Ovary (tissue), 9 donors: Measurements from ENCODE around the gene PPM1M. TPM values are rescaled to one million over a fixed set of nuclear protein-coding genes. Genes with fewer than 3 reads are reported as not detected.
A peak's percentile ranks its signal among the peaks of the same experiment; 100 is the strongest.

Experiments
- DNase-seq, 5 donors: peaks; one replicate each; pipeline ENCODE4 v3.0.0-alpha.2; 2019 to 2020
- H3K27ac ChIP-seq, 2 donors: fragments of 200-600 bp; one replicate each; pipeline versions ENCODE4 v1.5.1 to v1.8.0; 2019 to 2022
- H3K27me3 ChIP-seq: fragments of 200-600 bp; one replicate; pipeline ENCODE4 v1.8.0; 2022
- H3K36me3 ChIP-seq: fragments of 200-600 bp; sonication (generic); one replicate; pipeline ENCODE4 v1.5.1; 2019
- H3K4me1 ChIP-seq: one replicate; pipeline ENCODE4 v1.8.1; 2013; ENCODE audit warnings: mild to moderate bottlenecking, moderate library complexity; ENCODE audit not compliant: insufficient read depth
- H3K4me3 ChIP-seq: fragments of 200-600 bp; sonication (generic); one replicate; pipeline ENCODE4 v1.5.1; 2017
- H3K9me3 ChIP-seq, 2 donors: fragments of 200-600 bp in 1 of 2; sonication (generic) in 1 of 2; one replicate each; pipeline versions ENCODE4 v1.5.1 to v1.8.1; 2013 to 2019; ENCODE audit warnings: mild to moderate bottlenecking in 1 of 2, moderate library complexity in 1 of 2
- EP300 ChIP-seq: sonication (generic); formaldehyde crosslinking; IDR thresholded peaks from one replicate; pipeline ENCODE4 v1.6.1; 2017; ENCODE audit warnings: antibody characterized with exemption
- POLR2A ChIP-seq: fragments of 450-650 bp; IDR thresholded peaks from one replicate; pipeline ENCODE4 v1.6.1; 2017; ENCODE audit warnings: antibody characterized with exemption, mild to moderate bottlenecking, moderate library complexity
- WGBS, 3 donors: extraction: QIAGEN DNeasy Blood & Tissue Kit in 1 of 3; methylation state at CpG; one replicate each; pipeline versions ENCODE4 v1.1.5 to v1.1.7; 2013 to 2017; 5-methylcytosine and 5-hydroxymethylcytosine counted together
- intact Hi-C, 4 donors: fragments of 100-400 bp; cut with DNase I; formaldehyde crosslinking; loops; one replicate each; pipeline versions ENCODE4 v1.11.0 to v1.15.1; 2022 to 2023
- polyA plus RNA-seq, 2 donors: library from polyadenylated mRNA; stranded (reverse); fragments of 200-250 nt in 1 of 2; fragments of 350-450 nt in 1 of 2; fragmentation: Illumina TruSeq in 1 of 2; extraction: RNeasy Lipid Tissue Mini Kit (QIAGEN cat#74804) in 1 of 2; gene quantifications; one replicate each; pipeline ENCODE4 v1.2.3, GENCODE V29; 2013 to 2014
- total RNA-seq, 7 donors: library from RNA; depleted of rRNA in 2 of 7; stranded (reverse); fragments of >200 nt in 2 of 7; fragmentation: NEBNext Ultra II Directional in 3 of 7; extraction: Animal tissue kit (Norgen Biotek cat#: 25700) in 3 of 7; gene quantifications; one replicate each; pipeline versions ENCODE4 v1.1.0 to v1.2.4, GENCODE V29; 2016 to 2023
- TF ChIP-seq, protein P1 (sequence below), 3 donors: fragments of 450-650 bp in 2 of 3; fragments of 200-600 bp in 1 of 3; IDR thresholded peaks; one replicate each; pipeline versions ENCODE4 v1.5.1 to v1.8.0; 2016 to 2022; ENCODE audit warnings: antibody characterized with exemption in 3 of 3, mild to moderate bottlenecking in 1 of 3
- donor health status: DM: no; HTN: no; CAD: no; lungs with moderate emphysema.
- donor health status: DM: no; HTN: no; CAD: no.
- donor health status: Bipolar disorder and iron deficiency.
- donor health status: DM: yes; HTN: yes; CAD: no.
- donor health status: DM: no; HTN: no; CAD: no.
- donor health status: DM: yes; HTN: yes; CAD: no.

Gene PPM1M
- total and polyA plus RNA-seq, 9 donors, result 15.4 to 48.4 (median 25.7) TPM

GRCh38 chr3:52233968-52234367 is 11.6 kb upstream of the PPM1M start:
- no peak for TF ChIP-seq EP300
- no peak for TF ChIP-seq POLR2A
- TF ChIP-seq, protein P1, sequence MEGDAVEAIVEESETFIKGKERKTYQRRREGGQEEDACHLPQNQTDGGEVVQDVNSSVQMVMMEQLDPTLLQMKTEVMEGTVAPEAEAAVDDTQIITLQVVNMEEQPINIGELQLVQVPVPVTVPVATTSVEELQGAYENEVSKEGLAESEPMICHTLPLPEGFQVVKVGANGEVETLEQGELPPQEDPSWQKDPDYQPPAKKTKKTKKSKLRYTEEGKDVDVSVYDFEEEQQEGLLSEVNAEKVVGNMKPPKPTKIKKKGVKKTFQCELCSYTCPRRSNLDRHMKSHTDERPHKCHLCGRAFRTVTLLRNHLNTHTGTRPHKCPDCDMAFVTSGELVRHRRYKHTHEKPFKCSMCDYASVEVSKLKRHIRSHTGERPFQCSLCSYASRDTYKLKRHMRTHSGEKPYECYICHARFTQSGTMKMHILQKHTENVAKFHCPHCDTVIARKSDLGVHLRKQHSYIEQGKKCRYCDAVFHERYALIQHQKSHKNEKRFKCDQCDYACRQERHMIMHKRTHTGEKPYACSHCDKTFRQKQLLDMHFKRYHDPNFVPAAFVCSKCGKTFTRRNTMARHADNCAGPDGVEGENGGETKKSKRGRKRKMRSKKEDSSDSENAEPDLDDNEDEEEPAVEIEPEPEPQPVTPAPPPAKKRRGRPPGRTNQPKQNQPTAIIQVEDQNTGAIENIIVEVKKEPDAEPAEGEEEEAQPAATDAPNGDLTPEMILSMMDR (IDR thresholded peaks at IDR 0.05), result no peak
- Histone ChIP-seq H3K4me1 (peaks cover 16% of the 10 kb centered on the region), H3K9me3 (no peaks in the 10 kb centered on the region), H3K36me3 (peaks cover 2% of the 10 kb centered on the region), H3K4me3 (no peak overlapping the region), H3K27ac (no peak overlapping the region), H3K27me3 (no peaks in the 10 kb centered on the region)
- 65 to 89% (median 81%) methylated on average over 3 of the region's 3 CpGs for whole genome bisulfite sequencing, 3 donors
- DNase-seq, result peak in 1 of 5 donors; percentile 27
- intact Hi-C loops, result no loop called here

DNA sequence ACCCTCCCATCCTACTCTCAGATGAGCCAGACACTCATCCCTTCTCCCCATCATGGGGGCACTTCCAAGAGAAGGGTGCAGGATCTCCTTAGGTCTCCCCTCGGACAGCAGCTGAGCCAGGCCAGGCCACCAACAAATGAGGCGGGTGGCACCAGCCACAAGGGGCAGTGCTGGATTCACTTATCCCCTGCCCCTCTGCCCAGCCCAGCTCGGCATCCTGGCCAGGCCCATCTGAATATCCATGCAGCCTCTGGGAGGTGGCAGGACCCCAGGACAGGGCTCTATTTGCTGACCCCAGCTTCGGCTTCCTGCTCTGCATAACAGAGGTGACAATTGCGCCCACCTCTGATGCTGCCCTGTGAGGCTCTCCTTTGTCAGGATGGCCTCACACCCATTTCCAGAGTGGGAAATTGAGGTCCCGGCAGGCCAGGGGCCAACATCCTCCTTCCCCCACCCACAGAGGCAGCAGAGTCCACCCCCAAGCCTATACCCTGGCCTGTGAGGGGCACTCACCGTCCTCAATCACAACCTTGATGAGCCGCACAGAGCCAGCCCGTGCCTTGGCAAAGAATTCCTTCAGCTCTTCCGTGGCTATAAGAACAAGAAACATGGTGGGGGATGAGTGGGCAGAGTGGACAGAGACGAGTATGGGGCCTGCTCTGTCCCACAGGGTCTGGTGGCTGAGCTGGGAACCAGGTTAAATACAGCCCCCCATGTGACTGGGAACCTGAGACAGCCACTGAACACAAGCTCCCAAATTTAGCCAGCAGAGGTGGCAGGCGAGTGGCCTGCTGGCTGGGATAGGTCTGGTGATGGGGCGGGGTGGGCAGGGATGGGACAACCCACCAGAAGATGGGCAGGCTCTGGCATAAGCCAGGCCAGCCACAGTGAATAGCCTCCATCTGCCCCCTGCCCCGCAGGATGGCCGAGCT is 10.8 kb upstream of the PPM1M start:
- Histone ChIP-seq H3K27ac (no peak overlapping the region), H3K4me1 (peaks cover 16% of the 10 kb centered on the region), H3K27me3 (no peaks in the 10 kb centered on the region), H3K9me3 (no peaks in the 10 kb centered on the region), H3K36me3 (no peaks in the 10 kb centered on the region), H3K4me3 (no peak overlapping the region)
- TF ChIP-seq POLR2A (no peak), EP300 (no peak)
- TF ChIP-seq, protein P1 (IDR thresholded peaks at IDR 0.05), result no peak
- 83 to 84% (median 84%) methylated on average over 15 of the region's 15 CpGs for WGBS, 3 donors
- intact Hi-C loops, result loop anchor here in 3 of 4 donors (5.0 kb wide), 2 partner anchors 43 to 53 kb away; partner anchors contain the start of genes WDR82 (in 2 of the 3) and GLYCTK (in 1 of the 3)
- DNase-seq, result peak in 3 of 5 donors; percentile 14 to 31 (median 17)

GRCh38 chr3:52236424-52236886 is 9.1 kb upstream of the PPM1M start:
- intact Hi-C loops, result loop anchor here in 3 of 4 donors (5.0 kb wide), 2 partner anchors 41 to 51 kb away; partner anchors contain the start of genes WDR82 (in 2 of the 3) and GLYCTK (in 1 of the 3)
- no peak overlapping the region for H3K4me3 ChIP-seq
- no peaks in the 10 kb centered on the region for H3K36me3 ChIP-seq
- peaks cover 16% of the 10 kb centered on the region for H3K4me1 ChIP-seq
- H3K9me3 ChIP-seq, result no peaks in the 10 kb centered on the region
- H3K27ac ChIP-seq, result peak overlapping the region; percentile 27 to 91
- WGBS, 3 donors, result 26 to 57% (median 42%) methylated on average over 5 of the region's 5 CpGs
- no peaks in the 10 kb centered on the region for H3K27me3 ChIP-seq
- TF ChIP-seq POLR2A, result no peak
- TF ChIP-seq, protein P1 (IDR thresholded peaks at IDR 0.05), result no peak
- no peak for TF ChIP-seq EP300
- peak in 3 of 5 donors; percentile 42 to 57 (median 43) for DNase-seq

GRCh38 chr3:52237006-52237656 is 8.4 kb upstream of the PPM1M start:
- no peaks in the 10 kb centered on the region for H3K27me3 ChIP-seq
- H3K36me3 ChIP-seq, result no peaks in the 10 kb centered on the region
- 47 to 60% (median 58%) methylated on average over 6 of the region's 6 CpGs for WGBS, 3 donors
- TF ChIP-seq, protein P1 (IDR thresholded peaks at IDR 0.05), result no peak
- TF ChIP-seq POLR2A (no peak), EP300 (no peak)
- H3K27ac ChIP-seq, result peak overlapping the region; percentile 54 to 91
- H3K9me3 ChIP-seq, result no peaks in the 10 kb centered on the region
- H3K4me3 ChIP-seq, result peak overlapping the region; percentile 15
- DNase-seq, result peak in 1 of 5 donors; percentile 42
- intact Hi-C loops, result loop anchor here in 3 of 4 donors (5.0 kb wide), 2 partner anchors 40 to 50 kb away; partner anchors contain the start of genes WDR82 (in 2 of the 3) and GLYCTK (in 1 of the 3)
- peaks cover 16% of the 10 kb centered on the region for H3K4me1 ChIP-seq
